Choroid plexus epithelial cell (primary cell): ENCODE results near the gene TRIP10.
"Not testable (repeated sequence)": the region's sequence is repeated elsewhere in the genome, so short reads cannot be mapped to it uniquely, and the experiment has no call there.

ENCODE experiments used
- DNase-seq: peaks from one replicate; pipeline ENCODE4 v3.0.0-alpha.2; 2010; ENCODE audit warnings: low read depth
- H3K4me3 ChIP-seq: 2 replicates; pipeline ENCODE4 v1.5.1; 2011; ENCODE audit warnings: low read depth, mild to moderate bottlenecking, control low read depth, low read length, moderate library complexity
- CTCF ChIP-seq: conservative IDR thresholded peaks from 2 replicates; pipeline ENCODE4 v1.5.1; 2011; ENCODE audit warnings: low read depth, mild to moderate bottlenecking, control low read depth, inconsistent platforms, low read length, moderate library complexity

TRIP10 gene

GRCh38 chr19:6772028-6772865 lies 32.8 kb downstream of the TRIP10 start, which contains the start of gene VAV1:
VAV1 (plus strand) TSS chr19:6772708; CDS start chr19:6772808, 100 bp downstream.
- peak; percentile 21 for TF ChIP-seq CTCF
- H3K4me3 ChIP-seq, result no peak within 1 kb of the TSS
- DNase-seq, result no peak

DNA sequence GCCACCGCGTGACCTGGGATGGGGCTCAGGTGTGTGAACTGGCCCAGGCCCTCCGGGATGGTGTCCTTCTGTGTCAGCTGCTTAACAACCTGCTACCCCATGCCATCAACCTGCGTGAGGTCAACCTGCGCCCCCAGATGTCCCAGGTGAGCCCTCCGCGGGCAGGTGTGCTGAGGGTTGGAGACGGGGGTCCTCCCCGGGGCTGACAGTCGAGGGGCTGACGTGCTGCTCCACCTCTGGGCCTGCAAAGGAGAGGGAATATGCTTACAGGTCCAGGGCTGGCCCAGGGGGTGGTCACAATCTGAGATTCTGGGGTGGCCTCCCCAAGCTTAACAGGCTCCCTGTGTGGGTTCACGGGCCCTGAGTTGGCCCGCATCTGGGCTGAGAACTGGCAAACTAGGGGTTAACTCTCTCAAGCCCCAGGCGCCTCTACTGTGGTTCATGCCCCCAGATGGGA lies 33.4 kb downstream of the TRIP10 start:
- no peak for DNase-seq
- no peak overlapping the region for H3K4me3 ChIP-seq
- no peak for TF ChIP-seq CTCF

DNA sequence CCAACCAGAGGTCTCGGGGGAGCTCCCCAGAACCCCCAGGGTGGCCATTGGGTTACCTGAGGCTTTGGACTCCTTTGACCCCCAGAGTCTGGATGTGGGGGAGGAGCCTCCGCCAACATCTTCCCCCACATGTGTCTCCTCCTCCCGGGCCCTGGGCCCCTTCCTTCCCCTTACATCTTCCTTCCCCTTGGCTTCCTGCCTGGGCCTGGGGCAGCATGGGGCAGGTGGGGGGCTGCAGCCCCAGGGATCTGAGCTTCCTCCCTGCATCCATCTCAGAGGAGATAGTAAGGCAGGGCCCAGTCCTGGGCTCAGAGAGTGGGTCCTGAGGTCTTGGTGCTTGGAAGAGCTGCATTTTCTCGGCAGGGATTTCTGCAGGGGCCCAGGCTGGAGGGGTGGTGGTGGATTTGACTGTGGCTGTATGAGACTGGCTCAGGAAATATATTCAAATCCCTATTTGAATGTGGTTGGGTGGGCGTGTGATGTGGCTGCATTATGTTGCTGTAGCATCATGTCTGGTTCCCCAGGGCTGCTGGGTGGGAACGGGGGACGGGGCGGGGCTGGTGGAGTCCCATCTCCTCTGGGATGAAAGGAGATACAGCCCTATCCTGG lies 33.9 kb downstream of the TRIP10 start:
- no peak overlapping the region for H3K4me3 ChIP-seq
- TF ChIP-seq CTCF, result no peak
- no peak for DNase-seq

GRCh38 chr19:6774821-6775707 lies 35.6 kb downstream of the TRIP10 start:
- no peak overlapping the region for H3K4me3 ChIP-seq

DNA sequence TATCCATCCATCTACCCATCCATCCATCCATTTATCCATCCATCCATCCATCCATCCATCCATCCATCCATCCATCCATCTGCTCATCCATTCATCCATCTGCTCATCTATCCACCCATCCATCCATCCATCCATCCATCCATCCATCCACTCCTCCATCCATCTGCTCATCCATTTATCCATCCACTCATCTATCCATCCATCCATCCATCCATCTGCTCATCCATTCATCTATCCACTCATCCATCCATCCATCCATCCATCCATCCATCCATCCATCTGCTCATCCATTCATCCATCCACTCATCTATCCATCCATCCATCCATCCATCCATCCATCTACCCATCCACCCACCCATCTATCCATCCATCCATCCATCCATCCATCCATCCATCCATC lies 36.6 kb downstream of the TRIP10 start:
- not testable (repeated sequence) for H3K4me3 ChIP-seq, DNase-seq

More at GRCh38 chr19:6774821-6775707, 35.6 kb downstream of the TRIP10 start:
- TF ChIP-seq CTCF, result no peak
- peak; percentile 28 for DNase-seq

DNA sequence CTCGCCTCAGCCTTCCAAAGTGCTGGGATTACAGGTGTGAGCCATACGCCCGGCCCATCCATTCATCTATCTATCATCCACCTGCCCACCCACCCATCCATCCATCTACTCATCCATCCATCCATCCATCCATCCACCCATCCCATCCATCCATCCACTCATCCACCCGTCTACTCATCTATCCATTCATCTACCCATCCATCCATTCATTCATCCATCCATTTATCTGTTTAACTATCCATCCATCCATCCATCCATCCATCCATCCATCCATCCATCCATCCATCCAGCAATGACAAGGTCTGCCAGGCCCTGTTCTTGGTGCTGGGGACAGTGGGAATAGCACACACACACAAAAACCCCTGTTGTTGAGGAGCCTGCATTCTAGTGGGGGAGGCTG lies 37.5 kb downstream of the TRIP10 start:
- TF ChIP-seq CTCF, result no peak
- no peak overlapping the region for H3K4me3 ChIP-seq
- no peak for DNase-seq

DNA sequence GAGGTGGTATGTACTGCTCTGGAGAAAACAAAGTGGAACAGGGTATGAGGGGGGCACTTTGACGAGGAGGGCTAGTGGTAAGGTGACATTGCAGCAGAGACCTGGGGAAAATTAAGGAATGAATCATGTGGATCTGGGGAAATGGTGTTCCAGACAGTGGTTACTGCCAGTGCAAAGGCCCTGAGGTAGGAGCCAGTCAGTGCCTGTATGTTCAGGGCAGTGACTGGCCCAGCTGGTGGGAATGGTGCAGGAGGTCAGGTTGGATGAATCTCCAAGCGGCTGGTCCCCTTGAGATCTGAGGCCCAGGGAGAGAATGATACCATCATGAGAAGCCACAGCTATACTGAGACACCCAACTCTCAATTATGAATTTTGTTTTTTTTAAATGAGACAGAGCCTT lies 38.0 kb downstream of the TRIP10 start:
- TF ChIP-seq CTCF, result no peak
- H3K4me3 ChIP-seq, result no peak overlapping the region
- no peak for DNase-seq
